ENCODE measurements around the gene GRIN2A.

The GRIN2A gene

DNA sequence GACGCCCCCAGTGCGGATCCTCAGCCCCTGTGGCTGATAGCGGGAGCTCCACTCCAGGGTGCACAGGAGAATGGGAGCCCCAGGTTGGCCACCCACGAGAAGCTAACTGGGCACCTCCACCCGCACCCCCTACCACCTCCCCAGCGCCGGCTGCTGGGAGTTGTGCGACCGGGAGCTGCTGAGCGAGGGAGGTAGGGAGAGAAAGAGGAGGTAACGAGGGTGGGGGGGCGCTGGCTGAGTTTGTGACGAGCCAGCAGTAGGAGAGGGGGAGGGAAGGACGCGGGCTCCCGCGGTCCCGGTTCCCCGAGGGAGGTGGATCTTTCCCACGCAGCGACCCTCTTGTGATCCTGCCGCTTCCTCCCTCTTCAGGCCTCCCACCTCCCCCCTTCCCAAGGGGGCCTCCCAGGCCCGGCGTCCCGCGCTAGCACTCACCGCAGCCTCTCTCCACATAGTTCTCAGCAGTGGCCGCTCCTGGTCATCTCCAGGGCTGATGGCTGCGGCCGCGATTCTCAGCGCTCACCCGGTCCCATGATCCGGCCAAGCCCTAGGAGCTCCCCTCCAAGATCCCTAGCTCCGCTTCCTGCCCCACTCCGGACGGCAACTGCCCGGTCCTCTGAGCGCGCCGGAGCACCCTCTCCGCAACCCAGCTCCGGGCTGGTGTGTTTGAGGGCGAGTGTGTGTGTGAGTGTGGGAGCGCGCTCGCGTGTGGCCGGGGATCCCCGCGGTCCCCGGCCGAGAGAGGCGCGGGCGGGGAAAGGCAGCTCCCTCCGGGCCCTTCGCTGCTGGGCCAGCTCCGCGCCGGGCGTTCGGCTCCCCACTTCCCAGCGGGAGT is at the start of gene GRIN2A:
GRIN2A (minus strand) TSS at position 207 of the 832 bp plus-strand sequence. CDS start 2,017 bp downstream, outside the sequence.
- DNase-seq (ENCODE audit: low read depth) = no peak

DNA sequence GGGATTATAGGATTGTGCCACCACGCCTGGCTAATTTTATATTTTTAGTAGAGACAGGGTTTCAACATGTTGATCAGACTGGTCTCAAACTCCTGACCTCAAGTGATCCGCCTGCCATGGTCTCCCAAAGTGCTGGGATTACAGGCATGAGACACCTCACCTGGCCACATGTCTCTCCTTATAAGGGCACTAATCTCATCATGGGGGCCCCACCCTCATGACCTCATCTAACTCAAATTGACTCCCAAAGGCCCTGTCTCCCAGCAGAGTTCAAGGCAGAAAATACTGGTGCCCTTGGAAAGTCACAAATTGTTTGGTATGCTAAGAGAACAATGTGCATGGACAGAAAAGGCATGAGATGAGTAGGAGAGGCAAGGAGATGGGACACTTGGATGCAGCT is 49.3 kb upstream of the GRIN2A start:
- no peak for DNase-seq (ENCODE audit: low read depth)

DNA sequence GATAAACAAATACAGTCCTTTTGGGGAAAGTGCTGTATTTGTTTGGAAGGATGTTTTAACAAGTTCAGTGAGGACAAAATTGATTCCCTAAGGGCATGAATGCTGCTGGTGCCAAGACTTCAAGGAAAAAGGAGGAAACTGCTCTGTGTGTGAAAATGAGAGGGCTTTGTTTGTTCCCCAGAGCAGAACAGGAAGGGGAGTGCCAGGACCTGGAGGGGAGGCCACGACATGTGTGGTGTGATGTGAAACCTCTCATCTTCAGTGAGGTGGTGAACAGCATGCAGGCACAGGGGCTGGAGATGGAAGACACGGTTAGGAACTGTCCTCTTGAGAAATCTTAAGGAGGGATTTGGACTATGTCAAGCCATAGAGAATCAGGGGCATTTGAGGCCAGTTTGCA is 46.6 kb upstream of the GRIN2A start:
- no peak for DNase-seq (ENCODE audit: low read depth)

DNA sequence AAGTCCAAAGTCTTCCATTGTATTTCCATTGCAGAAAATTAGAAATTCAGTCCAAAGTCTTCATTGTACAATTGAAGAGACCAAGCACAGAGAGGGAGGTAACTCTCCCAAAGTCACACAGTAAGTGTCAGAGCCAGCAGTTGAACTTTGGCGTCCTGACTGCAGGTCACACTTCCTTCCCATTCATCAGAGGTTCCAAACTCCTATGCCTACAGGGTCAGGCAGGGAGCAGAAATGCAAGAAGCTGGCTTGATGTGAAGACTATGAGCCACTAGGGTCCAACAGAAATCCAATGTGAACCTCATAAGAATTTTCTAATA is 44.7 kb upstream of the GRIN2A start:
- DNase-seq (ENCODE audit: low read depth) = no peak

DNA sequence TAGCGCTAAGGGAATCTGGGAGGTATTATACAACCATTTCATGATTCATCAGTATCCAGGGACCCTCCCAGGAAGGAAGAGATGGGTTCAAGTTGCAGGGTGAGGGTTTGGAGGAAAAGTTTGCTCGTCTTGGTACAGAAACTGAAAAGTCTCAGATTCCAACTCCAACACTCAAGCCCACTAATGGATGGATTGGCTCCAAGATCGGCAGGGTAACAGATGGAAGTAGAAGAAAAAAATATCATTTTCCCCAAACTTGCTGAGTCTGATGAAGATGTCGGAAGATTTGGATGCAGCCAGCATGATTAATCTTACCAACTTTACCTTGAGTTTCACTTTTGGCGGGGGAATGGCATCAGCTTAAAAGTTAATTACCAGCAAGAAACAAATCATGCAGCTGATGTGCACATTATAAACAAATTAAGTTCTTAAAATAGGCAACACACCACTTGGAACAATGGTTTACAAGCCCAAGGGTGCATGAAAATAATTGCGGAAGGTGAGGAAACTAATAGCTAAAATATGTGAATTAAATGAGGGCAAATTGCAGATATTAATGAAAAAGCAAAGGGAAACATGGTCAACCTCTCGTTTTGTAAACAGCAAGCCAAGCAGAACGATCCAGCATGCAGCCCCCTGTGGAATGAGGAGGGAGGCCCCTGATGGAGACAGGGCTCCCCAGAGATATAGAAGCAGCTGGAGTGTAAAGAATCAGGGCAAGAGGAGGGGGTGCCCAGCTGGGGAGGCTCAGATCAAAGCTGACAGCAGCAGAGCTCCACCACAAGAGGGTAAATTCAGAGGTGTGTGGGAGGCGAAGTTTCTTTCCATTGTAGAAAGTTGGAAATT is 44.1 kb upstream of the GRIN2A start:
- DNase-seq (ENCODE audit: low read depth) = no peak

DNA sequence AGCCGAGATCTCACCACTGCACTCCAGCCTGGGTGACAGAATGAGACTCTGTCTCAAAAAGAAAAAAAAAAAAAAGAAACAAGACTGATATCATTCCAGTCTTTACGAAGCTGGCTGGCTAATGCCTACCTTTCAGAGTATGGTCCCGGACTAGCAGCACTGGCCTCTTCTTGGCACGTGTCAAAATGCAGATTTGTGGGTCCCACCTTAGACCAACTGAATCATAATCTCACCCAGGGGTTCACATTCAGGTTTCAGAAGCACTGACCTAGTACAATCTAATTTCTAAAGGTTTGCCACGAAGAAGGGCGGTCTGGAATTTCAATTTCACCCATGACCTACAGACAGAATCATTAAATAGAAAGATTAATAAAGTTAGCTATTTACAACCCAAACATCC is 43.4 kb upstream of the GRIN2A start:
- DNase-seq (ENCODE audit: low read depth) = no peak

GRCh38 chr16:10224850-10225249 is 42.6 kb upstream of the GRIN2A start:
- no peak for DNase-seq (ENCODE audit: low read depth)

DNA sequence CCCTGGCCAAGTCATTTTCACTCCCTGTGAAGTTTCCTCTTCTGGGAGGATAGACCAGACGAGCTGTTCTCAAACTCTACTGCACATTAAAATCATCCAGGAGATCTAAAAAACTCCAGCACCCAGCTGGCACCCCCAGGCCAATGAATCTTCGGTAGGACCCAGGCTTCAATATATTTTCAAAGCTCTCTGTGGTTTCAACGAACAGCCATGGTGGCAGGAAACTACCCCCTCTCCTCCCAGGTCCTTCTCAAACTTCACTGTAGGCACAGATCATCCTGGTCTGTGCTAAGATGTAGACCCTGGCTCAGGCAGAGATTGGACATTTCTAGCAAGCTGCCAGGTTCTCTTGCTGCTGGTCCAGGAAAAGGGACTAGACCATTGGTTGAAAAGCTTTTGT is 38.7 kb upstream of the GRIN2A start:
- DNase-seq (ENCODE audit: low read depth) = no peak

- no peak for DNase-seq (ENCODE audit: low read depth)
These were observed 37.5 kb upstream of the GRIN2A start for GRCh38 chr16:10219742-10220141.

DNA sequence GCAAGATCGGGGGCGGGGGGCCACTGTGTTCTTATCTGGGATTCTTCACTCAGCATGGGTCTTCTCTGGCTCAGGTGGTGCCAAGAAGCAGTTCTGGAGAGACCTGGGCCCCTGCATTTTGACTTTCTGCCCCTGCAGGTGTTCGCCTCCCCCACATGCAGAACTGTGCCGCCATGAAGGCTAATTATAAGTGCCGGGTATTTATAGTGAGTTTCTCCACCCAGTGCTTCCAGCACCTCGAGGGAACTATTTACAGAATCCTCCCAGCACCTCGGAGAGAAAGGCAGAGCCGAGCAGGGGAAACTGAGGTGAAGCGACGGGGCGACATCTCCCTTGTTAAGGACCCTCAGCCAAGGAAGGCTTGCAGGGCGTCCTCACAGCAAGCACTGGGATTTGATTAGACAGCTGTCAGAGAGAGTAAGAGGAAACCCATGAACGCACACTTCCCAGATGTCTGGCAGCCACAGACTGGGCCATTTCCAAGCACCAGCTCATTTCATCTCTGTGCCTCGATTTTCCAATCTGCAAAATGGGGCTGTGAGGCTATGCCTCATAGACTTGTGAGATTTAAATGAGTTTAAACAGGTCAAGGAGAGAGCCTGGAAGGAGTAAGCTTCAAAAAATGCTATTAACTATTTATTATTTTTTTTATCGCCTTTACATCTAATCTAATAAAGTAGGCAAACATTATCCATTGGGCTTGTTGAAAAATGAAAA is 36.4 kb upstream of the GRIN2A start:
- no peak for DNase-seq (ENCODE audit: low read depth)

DNA sequence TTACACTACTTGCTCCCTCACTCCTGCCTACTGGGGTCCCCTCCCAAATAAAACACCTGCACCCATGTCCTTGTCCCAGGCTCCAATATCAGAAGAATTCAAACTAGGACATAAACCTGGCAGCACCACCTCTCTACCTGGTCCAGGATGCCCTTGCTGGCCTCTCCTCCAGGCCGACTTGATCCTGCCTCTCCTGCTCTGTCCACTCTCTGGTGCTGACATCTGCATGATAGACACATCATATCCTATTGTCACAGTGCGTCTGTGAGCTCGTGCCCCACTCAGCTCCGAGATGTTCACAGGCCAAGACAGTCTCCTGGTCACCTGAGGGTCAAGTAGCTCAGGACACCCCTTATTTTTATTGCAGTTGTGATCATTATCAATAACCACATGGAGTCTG is 31.5 kb upstream of the GRIN2A start:
- no peak for DNase-seq (ENCODE audit: low read depth)

GRCh38 chr16:10210944-10211343 is 28.7 kb upstream of the GRIN2A start:
- no peak for DNase-seq (ENCODE audit: low read depth)

DNA sequence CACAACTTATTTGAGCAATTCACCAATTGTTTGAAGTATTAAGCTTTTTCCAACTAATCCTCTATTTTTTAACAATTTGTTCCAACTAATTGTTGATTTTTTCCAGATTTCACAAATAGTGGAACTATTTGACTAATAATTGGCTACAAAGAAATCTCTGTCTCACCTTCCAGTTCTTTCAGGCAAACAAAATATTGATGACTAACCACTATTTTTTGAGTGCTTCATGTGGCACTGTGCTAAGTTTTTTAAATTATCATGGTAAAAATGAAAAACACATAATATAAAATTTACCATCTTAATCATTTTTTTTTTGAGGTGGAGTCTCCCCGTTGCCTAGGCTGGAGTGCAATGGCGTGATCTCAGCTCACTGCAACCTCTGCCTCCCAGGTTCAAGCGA is 24.6 kb upstream of the GRIN2A start:
- no peak for DNase-seq (ENCODE audit: low read depth)

DNA sequence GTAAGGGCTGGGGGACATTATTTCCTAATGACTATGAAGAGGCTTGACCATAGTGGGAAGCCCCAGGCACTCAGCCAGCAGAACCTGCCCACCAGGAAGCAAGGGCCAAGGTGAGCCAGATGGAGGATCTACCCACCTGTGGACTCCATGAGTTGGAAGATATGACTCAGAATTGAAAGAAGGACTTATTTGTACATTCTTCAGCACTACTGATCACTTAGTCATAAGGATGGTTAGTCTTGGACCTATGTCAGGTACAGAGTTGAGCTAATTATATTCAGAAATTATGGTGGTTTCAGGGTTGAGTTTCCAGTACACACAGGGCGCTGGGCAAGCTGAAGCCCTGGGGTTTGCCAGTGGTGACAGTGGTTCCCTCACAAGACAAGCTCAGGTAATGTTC is 24.0 kb upstream of the GRIN2A start:
- DNase-seq (ENCODE audit: low read depth) = no peak

DNA sequence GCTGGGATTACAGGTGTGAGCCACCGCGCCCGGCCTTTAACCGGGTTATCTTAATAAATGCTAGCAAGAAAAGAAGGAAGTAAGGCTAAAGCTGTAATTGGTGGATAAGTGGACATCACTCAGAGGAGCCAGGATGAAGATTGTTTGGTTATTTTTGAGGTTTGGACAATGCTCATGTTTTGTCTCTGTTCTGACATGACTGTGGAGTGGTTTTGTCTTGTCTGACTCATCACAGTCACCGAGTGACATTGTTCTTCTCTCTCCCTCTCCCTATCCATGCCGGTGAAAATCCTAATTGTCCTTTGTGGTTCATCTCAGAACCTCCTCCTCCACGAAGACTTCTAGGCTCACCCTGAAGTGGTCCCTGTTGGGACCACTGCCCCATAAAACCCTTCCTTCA is 23.5 kb upstream of the GRIN2A start:
- no peak for DNase-seq (ENCODE audit: low read depth)

DNA sequence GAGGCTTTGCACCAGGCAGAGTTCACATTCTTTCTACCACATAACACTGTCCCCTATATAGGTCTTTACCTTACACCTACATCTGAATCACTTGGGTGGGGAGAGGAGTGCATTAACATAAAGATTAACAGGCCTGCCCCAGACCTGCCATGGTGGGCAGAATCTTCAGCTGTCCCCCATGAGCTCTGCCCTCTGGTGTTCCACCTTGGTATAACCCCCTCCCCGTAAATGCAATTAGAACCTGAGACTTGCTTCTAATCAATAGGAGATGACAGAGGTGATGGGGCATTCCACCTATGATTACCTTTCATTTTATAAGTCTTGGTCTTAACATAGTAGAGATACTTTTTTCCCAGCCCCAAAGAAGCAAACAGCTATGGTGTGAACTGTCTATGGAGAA is 20.4 kb upstream of the GRIN2A start:
- no peak for DNase-seq (ENCODE audit: low read depth)

GRCh38 chr16:10200637-10201586 is 18.7 kb upstream of the GRIN2A start:
- no peak for DNase-seq (ENCODE audit: low read depth)

- no peak for DNase-seq (ENCODE audit: low read depth)
These were observed 14.8 kb upstream of the GRIN2A start for GRCh38 chr16:10196999-10197398.

DNA sequence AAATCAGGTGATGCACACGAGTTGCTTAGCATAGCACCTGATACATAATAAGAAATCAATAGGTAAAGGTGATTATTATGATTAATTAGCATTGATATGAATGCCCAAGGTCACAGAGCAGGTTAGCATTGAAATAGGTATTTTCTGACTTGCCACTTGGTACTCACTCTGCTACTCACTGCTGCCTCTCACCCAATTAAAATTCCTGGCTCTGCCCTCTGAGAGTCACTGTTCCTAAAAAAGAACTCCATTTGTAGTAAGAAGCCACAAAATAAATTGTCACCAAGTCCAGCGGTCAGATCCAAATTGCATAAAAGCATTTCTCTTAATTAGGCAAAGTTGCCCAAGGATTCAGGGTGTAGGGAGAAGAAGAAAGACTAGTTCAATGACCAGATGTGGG is 8.9 kb upstream of the GRIN2A start:
- DNase-seq (ENCODE audit: low read depth) = no peak

DNA sequence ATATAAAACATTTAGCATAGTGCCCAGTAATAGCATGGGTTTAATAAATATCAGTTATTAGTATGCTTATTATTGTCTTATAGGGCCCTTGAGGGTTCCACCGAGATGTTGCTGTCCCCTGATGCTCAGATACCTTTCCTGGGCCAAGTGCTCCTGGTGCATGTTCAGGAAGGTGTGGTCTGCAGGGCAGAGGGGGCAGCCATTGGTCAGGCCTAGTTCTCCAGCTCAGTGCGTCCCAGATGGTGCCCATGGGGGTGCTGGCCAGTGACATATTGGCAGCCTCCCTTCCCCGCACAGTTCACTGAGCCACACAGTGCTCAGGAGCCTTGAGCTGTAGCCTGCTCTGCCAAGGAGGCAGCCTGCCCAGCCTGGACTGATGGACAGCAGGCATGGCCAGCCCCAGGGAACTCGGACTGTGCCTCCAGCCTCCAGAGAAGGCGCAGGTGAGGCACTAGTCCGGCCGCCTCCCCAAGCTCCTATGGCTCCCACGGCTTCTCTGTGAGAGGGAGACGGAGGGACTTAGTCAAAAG is 7.7 kb upstream of the GRIN2A start:
- DNase-seq (ENCODE audit: low read depth) = no peak

DNA sequence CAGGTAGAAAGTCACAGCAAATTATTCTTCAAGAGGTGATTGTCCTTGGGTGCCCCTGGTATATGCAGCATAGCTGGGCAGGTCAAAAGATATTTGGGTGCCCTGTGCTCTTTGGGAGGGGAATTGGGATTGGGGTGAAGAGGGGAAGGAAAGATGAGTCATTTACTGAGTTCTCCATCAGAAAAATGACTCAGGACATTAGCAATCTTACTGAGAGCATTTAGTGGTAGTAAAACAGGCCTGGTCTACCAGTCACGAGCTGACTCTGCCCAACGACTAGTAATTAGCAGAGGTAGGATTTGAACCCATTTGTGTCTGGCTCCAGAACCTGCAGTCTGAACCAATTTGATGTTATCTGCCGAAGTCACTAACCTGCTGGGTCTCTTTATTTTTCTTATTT is 6.0 kb upstream of the GRIN2A start:
- no peak for DNase-seq (ENCODE audit: low read depth)

Measured in activated T-helper 9 cell treated with anti-CD3 and anti-CD28 coated beads, Interleukin-2, amount 50 U/mL, for 16 hours (primary cell).